Keratinocyte (primary cell): ENCODE results near the gene BATF2. TPM values are rescaled to one million over a fixed set of nuclear protein-coding genes. Genes with fewer than 3 reads are reported as not detected.
"Not testable (repeated sequence)": the region's sequence is repeated elsewhere in the genome, so short reads cannot be mapped to it uniquely, and the experiment has no call there.

Source experiments
- DNase-seq: peaks from one replicate; pipeline ENCODE4 v3.0.0-alpha.2; 2011; ENCODE audit warnings: low read depth, missing footprints, low spot score
- FAIRE-seq: peaks from 2 replicates; lab custom pipeline; 2011; peaks lifted over from hg19 to GRCh38; lab: Jason Lieb, UNC
- H2AFZ ChIP-seq: 2 replicates; pipeline ENCODE4 v1.6.0; 2012; ENCODE audit warnings: low read length, control low read depth, inconsistent platforms; ENCODE audit not compliant: control insufficient read depth
- H3K27ac ChIP-seq: 2 replicates; pipeline ENCODE4 v1.5.1; 2011; ENCODE audit warnings: low read length; ENCODE audit not compliant: control insufficient read depth, insufficient read depth
- H3K27me3 ChIP-seq: 3 replicates; pipeline ENCODE4 v1.6.0; 2011; ENCODE audit warnings: low read length; ENCODE audit not compliant: control insufficient read depth, insufficient read depth; ENCODE audit errors: extremely low read depth
- H3K36me3 ChIP-seq, 2 experiments: 2 replicates in 1 of 2; 3 replicates in 1 of 2; pipeline ENCODE4 v1.5.1; 2011; ENCODE audit warnings: low read length in 2 of 2, mild to moderate bottlenecking in 1 of 2; ENCODE audit not compliant: control insufficient read depth in 2 of 2, insufficient read depth in 2 of 2; ENCODE audit errors: extremely low read depth in 1 of 2
- H3K4me1 ChIP-seq: 3 replicates; pipeline ENCODE4 v1.5.1; 2011; ENCODE audit warnings: low read length; ENCODE audit not compliant: control insufficient read depth, insufficient read depth; ENCODE audit errors: extremely low read depth
- H3K4me2 ChIP-seq: 3 replicates; pipeline ENCODE4 v1.6.0; 2011; ENCODE audit warnings: low read depth, low read length; ENCODE audit not compliant: control insufficient read depth, insufficient read depth; ENCODE audit errors: extremely low read depth
- H3K4me3 ChIP-seq, 3 experiments: fragments of 200-600 bp in 1 of 3; sonication (generic) in 1 of 3; 2 replicates in 2 of 3; 3 replicates in 1 of 3; pipeline ENCODE4 v1.5.1; 2011 to 2016; ENCODE audit warnings: low read length in 3 of 3, mild to moderate bottlenecking in 3 of 3, control low read depth in 2 of 3, inconsistent platforms in 1 of 3, low read depth in 1 of 3, mixed read lengths in 1 of 3, mixed run types in 1 of 3, moderate library complexity in 1 of 3; ENCODE audit not compliant: control insufficient read depth in 2 of 3, insufficient read depth in 2 of 3; ENCODE audit errors: extremely low read depth in 1 of 3
- H3K79me2 ChIP-seq: 2 replicates; pipeline ENCODE4 v1.6.0; 2012; ENCODE audit warnings: low read length; ENCODE audit not compliant: control insufficient read depth, insufficient read depth
- H3K9ac ChIP-seq: 3 replicates; pipeline ENCODE4 v1.6.0; 2011; ENCODE audit warnings: low read length; ENCODE audit not compliant: control insufficient read depth, insufficient read depth; ENCODE audit errors: extremely low read depth
- H3K9me1 ChIP-seq: 3 replicates; pipeline ENCODE4 v1.6.0; 2011; ENCODE audit warnings: low read length; ENCODE audit not compliant: control insufficient read depth, insufficient read depth; ENCODE audit errors: extremely low read depth
- H3K9me3 ChIP-seq: 2 replicates; pipeline ENCODE4 v1.5.1; 2012; ENCODE audit warnings: low read depth, low read length; ENCODE audit not compliant: control insufficient read depth
- H4K20me1 ChIP-seq: 3 replicates; pipeline ENCODE4 v1.6.0; 2011; ENCODE audit warnings: low read length; ENCODE audit not compliant: control insufficient read depth, insufficient read depth; ENCODE audit errors: extremely low read depth
- CTCF ChIP-seq, 3 experiments: IDR thresholded peaks in 1 of 3; conservative IDR thresholded peaks in 1 of 3; optimal IDR thresholded peaks in 1 of 3; 2 replicates in 2 of 3; 3 replicates in 1 of 3; pipeline versions ENCODE3 to v1.5.1; 2011; ENCODE audit warnings: low read length in 3 of 3, mild to moderate bottlenecking in 3 of 3, moderate library complexity in 2 of 3, control low read depth in 1 of 3, inconsistent platforms in 1 of 3; ENCODE audit not compliant: insufficient read depth in 2 of 3; ENCODE audit errors: extremely low read depth in 1 of 3
- EZH2 ChIP-seq: IDR thresholded peaks from one replicate; pipeline ENCODE4 v1.6.1; 2012; ENCODE audit warnings: inconsistent platforms, mild to moderate bottlenecking, low read length, moderate library complexity
- dilution Hi-C: fragments of 300-500 bp; cut with MboI; formaldehyde crosslinking; loops from one replicate; pipeline ENCODE4 v1.7.0; 2020; ENCODE audit warnings: low sequenced_read_pairs; ENCODE audit not compliant: extremely low pct_ligation_motif_present
- polyA plus RNA-seq, 5 experiments: library from polyadenylated mRNA; depleted of rRNA in 3 of 5; stranded (reverse) in 3 of 5; stranded (forward) in 1 of 5; unstranded in 1 of 5; fragments of >200 nt; gene quantifications; 1 replicate in 1 of 5; 2 replicates in 3 of 5; 3 replicates in 1 of 5; pipeline versions ENCODE4 v1.2.1 to v1.2.3, GENCODE V29; 2011 to 2012; ENCODE audit warnings: missing spikeins in 2 of 5, low read depth in 1 of 5, low replicate concordance in 1 of 5

BATF2 gene
- polyA plus RNA-seq, 1 donor (not counting 4 experiments of a cell fraction or from before 2014, with no cell fraction given), result 0.10 TPM

GRCh38 chr11:65008016-65008415, 11.2 kb upstream of the BATF2 start:
- Histone ChIP-seq H3K36me3 (no peaks in the 10 kb centered on the region), H3K9me3 (no peaks in the 10 kb centered on the region), H3K79me2 (no peaks in the 10 kb centered on the region), H3K4me1 (peaks cover 21% of the 10 kb centered on the region), H3K4me3 (no peak overlapping the region), H3K27ac (peak overlapping the region; percentile 94), H2AFZ (peak overlapping the region; percentile 2), H3K9ac (peak overlapping the region; percentile 24), H4K20me1 (no peaks in the 10 kb centered on the region), H3K9me1 (no peaks in the 10 kb centered on the region), H3K4me2 (no peak overlapping the region), H3K27me3 (no peaks in the 10 kb centered on the region)
- FAIRE-seq (no peak), DNase-seq (no peak)
- dilution Hi-C loops, result no loop called here
- TF ChIP-seq CTCF (optimal IDR thresholded peaks at IDR 0.05 in 1 of 3, IDR thresholded peaks at IDR 0.05 in 1 of 3, conservative IDR thresholded peaks at IDR 0.05 in 1 of 3; ENCODE audit: extremely low read depth in 1 of 3, insufficient read depth in 2 of 3, low read length in 3 of 3) (peak in 1 of 3 experiments; percentile 34), EZH2 (no peak)

- FAIRE-seq, H3K9me1 ChIP-seq, H3K79me2 ChIP-seq, H3K4me2 ChIP-seq, DNase-seq, dilution Hi-C loops, H3K4me3 ChIP-seq, H3K36me3 ChIP-seq, H3K9me3 ChIP-seq, H3K27me3 ChIP-seq, H2AFZ ChIP-seq, H4K20me1 ChIP-seq, H3K27ac ChIP-seq, H3K9ac ChIP-seq: not testable (repeated sequence)
- H3K4me1 ChIP-seq, result peaks cover 19% of the 10 kb centered on the region
These were observed 7.2 kb upstream of the BATF2 start for GRCh38 chr11:65003968-65004367.

DNA sequence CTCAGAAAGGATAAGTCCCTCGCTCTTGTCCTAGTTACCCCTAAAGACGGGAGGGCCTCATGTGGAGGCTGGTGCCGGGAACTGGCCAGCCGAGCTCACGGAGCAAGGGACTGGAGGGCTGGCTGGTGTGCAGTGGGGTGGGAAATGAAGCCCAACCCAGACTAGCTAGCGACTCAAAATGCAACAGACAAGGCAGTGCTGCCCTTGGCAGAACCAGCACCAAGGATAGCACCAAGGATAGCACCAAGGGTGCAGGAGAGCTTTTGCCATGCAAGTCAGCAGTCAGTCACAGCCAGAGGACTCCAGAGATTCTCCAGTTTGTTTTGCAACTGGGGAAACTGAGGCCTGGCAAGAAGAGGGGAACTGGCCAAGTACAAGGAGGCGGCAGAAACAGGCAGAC, 6.5 kb upstream of the BATF2 start:
- H3K79me2 ChIP-seq, result no peaks in the 10 kb centered on the region
- FAIRE-seq, result no peak
- H4K20me1 ChIP-seq, result no peaks in the 10 kb centered on the region
- TF ChIP-seq CTCF (optimal IDR thresholded peaks at IDR 0.05 in 1 of 3, IDR thresholded peaks at IDR 0.05 in 1 of 3, conservative IDR thresholded peaks at IDR 0.05 in 1 of 3; ENCODE audit: extremely low read depth in 1 of 3, insufficient read depth in 2 of 3, low read length in 3 of 3) (no peak), EZH2 (no peak)
- no peak overlapping the region for H3K27ac ChIP-seq
- H3K4me2 ChIP-seq, result no peak overlapping the region
- H3K4me3 ChIP-seq, result no peak overlapping the region
- H3K9me3 ChIP-seq, result no peaks in the 10 kb centered on the region
- H3K9me1 ChIP-seq, result no peaks in the 10 kb centered on the region
- no peak overlapping the region for H3K9ac ChIP-seq
- DNase-seq, result no peak
- H3K4me1 ChIP-seq, result peaks cover 19% of the 10 kb centered on the region
- dilution Hi-C loops, result no loop called here
- no peaks in the 10 kb centered on the region for H3K27me3 ChIP-seq
- no peak overlapping the region for H2AFZ ChIP-seq
- no peaks in the 10 kb centered on the region for H3K36me3 ChIP-seq
